Islet precursor cell (in vitro differentiated cells): ENCODE results near the gene TMEM108.
A peak's percentile ranks its signal among the peaks of the same experiment; 100 is the strongest.
"Not testable (repeated sequence)": the region's sequence is repeated elsewhere in the genome, so short reads cannot be mapped to it uniquely, and the experiment has no call there.

Experiments
- DNase-seq: peaks from one replicate; pipeline ENCODE4 v3.0.0-alpha.2; 2018

Gene TMEM108

DNA sequence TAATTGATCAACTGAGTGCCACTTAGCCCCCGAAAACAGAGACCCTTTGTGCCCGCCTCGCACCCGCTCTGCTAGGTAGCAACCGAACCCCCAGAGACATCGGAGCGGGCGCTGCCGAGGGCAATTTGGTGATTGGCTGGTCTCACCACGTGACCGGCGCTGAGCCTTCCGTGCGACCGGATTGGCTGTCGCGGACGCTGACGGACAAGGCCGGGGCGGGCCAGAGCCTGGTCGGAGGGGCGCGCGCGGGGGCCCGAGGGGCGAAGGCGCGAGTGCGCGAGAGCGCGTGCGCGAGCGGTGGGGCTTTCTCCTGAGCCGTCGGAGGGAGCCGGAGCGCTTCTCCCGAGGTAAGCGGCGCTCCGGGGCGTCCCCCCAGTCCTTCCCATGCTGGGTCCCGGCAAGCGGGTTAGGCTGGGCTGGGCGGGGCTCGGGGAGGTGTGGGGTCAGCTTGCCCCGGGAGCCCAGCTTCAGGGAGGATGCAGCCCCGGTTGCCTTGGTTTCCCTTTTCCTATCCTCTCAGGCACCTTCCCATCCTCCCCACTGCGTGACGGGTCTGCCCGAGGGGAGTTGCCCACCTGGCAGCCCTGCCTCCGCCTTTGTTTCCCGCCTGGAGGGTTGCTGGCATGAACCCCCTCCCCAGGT, at the start of gene TMEM108:
TMEM108 (plus strand) TSS at position 303 of the 642 bp plus-strand sequence.
- peak; percentile 94 for DNase-seq

DNA sequence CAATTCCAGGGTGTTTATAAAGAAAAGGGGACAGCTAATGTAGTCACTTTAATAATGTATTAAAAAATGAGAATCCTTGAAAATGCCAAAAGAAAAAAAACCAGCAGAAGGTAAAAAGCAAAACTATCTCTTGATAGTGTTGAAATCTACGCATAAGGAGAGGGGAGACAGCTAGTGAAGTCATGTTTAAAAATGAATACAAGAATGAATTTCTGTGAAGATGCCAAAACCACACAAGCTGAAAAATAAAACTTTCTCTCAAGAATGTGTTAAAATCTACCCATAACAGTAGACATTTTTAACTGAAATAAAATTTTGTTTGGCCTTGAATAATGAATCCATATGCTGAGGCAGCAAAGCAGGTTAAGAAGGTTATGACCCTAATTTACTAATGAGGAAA, 42.2 kb upstream of the TMEM108 start:
- DNase-seq: no peak

DNA sequence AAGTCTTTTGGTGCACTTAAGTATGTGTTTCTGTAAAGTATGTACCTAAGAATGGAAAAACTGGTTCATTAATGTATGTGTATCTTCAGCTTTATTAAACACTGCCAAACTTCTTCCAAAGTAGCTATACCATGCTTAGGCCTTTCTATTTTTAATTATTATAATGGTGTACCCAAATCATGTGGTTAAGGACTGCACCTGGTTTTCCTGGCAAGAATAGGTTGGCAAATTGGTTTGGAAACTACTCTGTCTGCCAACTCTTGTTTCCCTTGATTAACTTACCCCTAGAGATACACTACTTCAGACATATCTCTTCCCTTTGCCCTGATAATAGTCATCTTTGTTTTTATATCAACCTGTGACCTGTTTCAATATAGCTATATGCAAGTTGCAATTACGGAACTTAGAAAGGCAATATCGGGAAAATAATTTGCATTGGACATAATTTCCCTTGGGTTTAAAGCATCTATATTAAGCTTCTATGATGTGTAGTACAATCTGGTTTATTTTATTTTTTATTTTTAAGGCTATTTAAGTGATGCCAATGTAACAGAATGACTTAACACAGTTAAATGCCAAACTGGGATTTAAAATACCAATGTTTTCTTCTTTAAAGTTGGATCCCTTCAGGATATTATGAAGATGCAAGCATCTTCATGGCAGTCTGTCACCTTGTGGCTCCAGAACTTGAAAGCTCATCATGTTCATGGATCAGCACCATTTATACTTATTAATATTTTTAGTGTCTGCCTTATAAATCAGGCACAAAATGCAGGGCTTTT, 40.6 kb upstream of the TMEM108 start:
- DNase-seq: no peak

DNA sequence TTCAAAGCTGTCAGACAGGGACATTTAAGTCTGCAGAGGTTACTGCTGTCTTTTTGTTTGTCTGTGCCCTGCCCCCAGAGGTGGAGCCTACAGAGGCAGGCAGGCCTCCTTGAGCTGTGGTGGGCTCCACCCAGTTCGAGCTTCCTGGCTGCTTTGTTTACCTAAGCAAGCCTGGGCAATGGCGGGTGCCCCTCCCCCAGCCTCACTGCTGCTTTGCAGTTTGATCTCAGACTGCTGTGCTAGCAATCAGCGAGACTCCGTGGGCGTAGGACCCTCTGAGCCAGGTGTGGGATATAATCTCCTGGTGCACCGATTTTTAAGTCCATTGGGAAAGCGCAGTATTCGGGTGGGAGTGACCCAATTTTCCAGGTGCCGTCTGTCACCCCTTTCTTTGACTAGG, 33.2 kb upstream of the TMEM108 start:
- not testable (repeated sequence) for DNase-seq

DNA sequence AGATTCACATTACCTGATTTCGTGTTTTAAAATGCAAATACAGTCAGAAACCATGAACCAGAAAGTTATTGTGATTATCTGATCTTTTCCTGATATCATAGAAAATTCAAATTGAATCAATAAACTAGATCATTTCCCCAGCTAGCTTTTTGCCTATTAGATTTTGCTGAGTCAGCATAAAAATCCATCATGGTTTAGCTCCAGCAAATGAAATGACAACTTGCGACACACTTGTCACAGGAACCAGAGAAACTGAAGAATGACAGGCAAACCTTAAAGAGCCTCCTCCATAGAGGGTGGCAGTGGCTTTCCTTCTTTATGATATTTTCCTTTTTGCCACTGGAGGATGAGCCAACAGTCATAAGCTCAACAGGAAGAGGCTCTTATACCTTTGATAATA, 30.6 kb upstream of the TMEM108 start:
- no peak for DNase-seq

DNA sequence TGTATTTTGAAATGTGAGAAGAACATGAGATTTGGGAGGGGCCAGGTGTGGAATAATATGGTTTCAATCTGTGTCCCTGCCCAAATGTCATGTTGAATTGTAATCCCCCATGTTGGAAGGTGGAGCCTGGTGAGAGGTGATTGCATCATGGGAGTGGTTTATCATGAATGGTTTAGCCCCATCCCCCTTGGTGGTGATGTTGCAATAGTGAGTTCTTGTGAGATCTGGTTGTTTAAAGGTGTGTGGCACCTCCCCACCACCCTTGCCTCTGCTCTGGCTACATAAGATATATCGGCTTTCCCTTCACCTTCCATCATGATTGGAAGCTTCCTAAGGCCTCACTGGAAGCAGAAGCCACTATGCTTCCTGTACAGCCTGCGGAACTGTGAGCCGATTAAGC, 23.9 kb upstream of the TMEM108 start:
- DNase-seq: no peak

DNA sequence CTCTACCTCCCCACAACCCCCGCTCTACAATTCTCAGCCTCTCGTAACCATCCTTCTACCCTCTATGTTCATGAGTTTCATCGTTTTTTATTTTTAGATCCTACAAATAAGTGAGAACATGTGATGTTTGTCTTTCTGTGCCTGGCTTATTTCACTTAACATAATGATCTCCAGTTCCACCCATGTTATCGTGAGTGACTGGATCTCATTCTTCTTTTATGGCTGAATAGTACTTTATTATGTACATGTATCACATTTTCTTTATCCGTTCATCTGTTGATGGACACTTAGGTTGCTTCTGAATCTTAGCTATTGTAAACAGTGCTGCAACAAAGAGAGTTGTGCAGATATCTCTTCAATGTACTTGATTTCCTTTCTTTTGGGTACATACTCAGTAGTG, 22.6 kb upstream of the TMEM108 start:
- DNase-seq: not testable (repeated sequence)

DNA sequence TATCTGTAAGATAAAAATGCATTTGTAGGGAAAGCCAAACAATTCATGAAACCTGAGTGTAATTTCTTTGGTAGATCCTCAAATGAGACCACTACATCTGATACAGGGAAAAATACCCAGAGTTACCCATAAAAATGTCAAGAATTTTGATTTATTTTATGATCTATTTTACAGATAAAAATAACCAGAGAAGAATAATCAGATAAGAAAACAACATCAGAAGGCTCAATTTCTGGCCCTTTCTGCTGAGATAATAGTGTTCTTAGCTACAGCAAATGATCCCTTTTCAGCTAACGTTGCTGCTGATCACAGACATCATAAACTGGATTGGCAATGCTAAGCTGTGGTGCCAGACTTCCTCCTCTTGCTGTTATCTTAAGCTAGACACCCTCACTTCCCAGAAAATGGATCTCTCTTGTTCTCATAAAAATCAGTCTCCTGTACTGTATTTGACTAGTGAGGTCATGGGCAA, 21.3 kb upstream of the TMEM108 start:
- DNase-seq: no peak

DNA sequence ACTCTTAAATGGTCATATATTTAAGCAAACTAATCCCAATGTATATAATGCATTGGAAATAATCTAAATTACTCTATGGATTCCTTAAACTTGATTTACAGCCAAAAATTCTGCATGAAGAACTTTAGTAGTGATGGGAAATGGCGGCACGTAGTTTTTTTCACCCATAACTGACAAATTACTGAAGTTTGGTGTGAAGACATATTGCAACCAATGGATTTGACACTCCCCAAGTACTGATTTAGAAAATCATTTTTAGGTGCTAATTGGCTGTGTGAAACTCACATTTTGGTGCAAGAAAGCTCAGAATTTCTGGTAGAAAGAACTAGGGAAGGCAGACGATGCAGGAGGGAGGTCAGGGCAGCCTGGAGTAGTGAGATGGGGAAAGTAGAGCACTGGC, 19.3 kb upstream of the TMEM108 start:
- DNase-seq: no peak

DNA sequence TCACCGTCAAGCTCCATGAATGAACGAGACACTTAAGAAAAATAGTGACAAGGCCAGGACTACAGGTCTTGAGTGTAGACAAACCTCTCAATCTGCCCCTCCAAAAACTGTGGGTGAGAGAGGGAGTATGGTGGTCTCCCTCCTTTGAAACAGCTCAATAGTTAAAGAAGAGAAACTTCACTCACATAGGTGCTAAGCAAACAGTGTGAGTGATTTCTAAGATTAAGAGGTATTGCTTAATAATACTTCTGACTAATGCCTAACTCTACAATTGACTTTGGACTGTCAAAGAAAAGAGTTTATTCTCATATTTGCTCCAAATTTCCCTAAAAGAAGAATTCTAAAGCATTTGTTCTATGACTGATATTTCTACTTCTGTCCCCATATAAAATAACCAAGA, 17.0 kb upstream of the TMEM108 start:
- DNase-seq: no peak

DNA sequence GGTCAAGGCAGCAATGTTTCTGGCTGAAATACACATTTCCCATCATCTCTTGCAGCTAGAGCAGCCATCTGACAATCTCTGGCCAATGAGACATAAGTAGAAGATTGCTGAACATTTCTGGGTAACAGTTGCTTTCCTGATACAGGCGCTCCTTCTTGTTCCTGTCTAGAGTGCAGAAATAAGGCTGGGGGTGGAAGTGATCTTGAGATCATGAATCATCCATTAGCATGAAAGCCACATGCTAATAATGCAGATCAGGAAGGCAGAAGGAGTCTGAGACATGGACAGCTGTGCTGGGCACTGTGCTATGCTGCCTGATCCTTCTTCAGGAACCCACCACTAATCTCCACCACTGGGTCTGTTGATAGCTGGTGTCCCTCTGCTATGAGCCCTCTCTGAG, 14.8 kb upstream of the TMEM108 start:
- no peak for DNase-seq

DNA sequence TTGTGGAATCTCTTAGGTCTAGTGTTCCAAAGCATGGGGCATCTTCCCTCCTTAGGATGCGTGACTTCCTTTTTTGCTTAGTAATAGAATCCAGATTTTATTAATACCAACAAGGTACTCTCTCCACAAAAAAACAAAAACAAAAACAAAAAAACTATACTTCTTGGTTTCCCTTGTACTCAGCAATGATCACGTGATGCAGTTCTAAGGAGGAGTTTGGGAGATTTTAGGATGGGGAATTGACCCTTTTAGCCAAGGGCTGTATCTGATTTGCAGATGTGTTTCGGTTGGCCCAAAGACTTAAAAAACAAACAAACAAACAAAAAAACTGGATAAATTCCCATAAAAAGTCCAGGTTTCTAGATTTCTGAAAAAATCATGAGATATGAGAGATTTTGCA, 12.6 kb upstream of the TMEM108 start:
- DNase-seq: no peak

DNA sequence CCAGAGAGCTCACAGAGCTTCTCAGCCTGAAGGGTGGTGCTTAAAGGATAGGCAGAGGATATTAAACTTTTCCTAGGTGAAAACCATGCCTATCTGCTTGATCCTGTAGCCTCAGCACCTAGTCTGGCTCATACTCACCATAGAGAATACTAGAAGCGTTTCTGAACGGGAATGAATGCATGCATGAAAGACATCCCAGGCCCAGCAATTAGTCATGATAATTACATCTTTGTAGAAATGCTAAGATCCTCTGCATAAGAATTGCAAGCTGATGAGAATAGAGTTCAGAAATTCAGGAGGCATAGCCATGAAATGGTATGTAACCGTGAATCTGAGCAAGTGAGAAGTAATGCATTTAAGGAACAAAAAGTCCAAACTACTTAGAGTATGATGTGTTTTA, 5.9 kb upstream of the TMEM108 start:
- no peak for DNase-seq

DNA sequence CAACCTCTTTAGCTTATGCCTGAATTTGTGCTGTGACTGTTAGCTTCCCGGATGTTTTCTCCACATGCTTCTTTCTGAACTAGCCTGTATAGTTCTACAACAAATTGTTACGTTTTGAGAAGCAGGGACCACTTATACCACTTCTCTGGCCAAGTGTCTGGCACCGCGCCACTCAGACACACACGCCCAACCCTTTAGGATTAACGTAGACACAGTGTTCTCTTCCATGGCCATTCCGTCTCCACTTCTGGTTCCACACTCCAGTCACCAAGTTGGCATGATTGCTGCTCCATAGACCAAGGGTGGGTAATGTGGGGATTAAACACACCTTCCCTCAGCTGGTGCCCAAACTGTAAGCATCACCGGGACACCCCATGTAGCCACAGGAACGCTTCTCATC, 755 bp upstream of the TMEM108 start:
- DNase-seq: no peak

DNA sequence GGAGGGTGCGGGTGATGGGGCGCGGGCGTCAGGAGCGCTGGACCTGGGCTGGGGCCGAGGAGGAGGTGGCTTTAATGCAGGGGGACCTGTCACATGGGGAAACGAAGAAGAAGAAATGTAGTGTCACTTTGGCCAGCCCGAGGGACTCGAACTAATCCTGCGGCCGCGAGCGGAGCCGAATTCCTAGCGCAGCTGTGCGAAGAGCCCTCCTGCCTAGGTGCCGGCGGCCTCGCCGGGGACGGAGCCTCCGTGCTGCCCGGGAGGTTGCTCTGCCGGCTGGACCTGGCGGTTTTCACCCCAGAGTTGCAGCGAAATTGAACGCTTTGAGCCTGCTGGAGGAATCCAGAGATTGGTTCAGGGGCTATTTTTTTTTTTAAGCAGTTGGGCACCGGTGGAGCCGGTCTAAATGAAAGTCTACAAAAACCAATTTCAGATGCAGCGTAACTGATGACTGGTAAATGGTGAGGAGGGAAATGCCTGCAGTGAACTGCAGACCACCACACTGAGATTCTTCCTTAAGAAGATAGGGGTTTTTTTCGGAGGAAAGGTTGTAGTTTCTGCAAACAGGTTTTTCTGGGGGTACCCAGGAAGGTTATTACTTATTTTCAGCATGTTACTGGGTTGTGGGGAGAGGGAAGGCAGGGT, 662 bp downstream of the TMEM108 start:
- peak; percentile 71 for DNase-seq

DNA sequence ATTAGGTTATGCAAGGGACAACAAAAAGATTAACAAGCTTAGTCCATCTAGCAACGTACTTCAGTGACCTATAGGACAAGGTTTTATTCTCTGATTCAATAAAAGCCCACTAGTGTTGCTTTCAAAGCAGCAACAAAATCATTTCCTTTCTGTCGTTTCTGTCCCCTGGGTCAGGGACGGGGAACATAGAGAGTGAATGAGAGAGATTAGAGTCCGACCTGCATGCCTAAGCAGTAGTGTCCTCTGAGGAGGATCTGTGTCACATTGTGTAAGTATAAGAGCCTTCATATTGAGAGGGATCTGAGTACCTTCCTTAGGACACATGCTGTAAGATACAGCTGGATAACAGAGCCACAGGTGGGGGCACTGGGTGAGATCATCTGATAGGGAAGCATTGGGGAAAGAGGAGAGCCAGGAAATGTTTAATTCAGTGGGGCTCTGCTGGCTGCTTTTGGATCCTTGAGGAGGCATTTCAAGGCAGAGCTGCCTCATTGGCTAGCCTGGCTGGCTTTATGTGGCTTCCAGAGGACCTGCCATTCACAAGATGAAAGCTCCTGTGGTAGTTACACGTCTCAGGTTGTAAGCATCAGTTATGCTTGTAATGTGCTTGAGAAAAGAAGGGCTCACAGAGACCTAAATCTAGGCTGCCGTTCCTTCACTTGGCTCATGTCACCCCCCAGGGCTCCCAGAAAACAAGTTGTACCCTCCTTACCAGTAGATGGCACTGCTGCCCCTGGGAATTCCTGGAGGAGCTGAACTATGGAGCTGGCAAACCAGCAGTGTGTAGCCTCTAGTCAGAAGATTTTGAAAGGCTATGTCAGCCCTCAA, 2.7 kb downstream of the TMEM108 start:
- peak; percentile 90 for DNase-seq

DNA sequence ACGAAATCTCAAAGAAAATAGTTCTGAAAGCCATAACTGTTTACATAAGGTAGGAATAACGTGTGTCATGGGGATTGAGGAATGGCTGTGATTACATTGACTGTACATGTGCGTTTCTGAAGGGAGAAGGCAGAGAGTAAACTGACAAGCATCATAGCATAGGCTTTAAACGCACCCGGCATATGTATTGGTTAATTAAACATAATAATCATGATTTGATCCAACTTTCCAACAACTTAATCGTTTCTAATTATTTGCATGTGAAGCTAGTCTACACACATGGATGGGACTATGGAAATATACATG, 3.3 kb downstream of the TMEM108 start:
- DNase-seq: no peak

DNA sequence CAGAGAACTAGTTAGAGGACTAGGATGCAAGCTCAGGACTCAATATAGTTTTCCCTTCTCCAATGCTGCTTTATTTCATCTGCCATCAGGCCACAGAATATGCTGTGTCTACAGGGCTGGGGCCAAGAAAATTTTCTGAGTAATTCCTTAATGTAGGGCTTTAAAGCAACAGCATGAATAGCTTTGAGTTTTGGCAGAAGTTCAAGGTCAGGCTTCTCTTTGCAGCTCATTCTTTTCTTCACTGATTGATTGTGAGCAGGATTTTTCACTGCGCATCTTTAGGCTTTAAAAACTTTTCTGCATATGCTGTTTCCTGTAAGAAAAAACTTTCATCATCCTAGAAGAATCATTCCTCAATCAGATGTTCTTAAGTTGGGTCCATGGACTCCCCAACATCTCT, 4.6 kb downstream of the TMEM108 start:
- DNase-seq: no peak

DNA sequence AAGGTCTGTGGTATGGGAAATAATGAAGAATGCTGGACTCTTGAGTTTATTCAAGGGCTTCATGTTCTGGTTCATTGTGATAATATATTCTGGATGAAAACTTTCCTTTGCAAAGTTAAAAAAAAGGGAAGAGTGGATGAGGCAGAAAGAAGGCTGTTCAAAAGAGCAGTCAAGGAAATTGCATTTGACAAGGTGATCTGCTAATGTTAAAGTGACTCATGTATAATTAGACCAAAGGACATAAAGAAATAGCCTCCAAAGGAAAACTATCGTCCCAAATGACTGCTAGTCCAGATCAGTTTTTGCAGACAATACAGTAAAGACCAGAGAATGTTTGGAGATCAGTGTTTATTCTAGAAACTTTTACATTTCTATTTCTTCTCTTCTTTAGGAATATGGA, 9.8 kb downstream of the TMEM108 start:
- DNase-seq: no peak

DNA sequence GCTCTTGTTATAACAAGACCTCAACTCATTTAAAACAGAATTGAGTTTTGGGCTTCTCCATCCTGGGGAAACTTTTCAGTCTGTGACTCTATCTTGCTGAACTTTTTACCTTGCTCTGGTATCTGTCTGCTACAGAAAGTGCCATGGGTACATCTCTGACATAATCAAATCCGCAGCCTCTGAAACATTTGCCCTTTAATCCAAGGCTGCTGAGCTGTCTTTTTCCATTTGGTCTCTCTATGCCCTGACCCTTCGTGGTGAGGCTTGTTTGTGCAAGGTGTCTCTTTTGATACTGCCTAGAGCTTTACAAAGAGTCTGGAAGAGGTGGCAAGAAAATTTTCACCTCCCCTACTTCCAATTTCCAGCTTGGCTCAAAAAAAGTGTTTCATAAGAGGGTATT, 11.3 kb downstream of the TMEM108 start:
- DNase-seq: no peak

DNA sequence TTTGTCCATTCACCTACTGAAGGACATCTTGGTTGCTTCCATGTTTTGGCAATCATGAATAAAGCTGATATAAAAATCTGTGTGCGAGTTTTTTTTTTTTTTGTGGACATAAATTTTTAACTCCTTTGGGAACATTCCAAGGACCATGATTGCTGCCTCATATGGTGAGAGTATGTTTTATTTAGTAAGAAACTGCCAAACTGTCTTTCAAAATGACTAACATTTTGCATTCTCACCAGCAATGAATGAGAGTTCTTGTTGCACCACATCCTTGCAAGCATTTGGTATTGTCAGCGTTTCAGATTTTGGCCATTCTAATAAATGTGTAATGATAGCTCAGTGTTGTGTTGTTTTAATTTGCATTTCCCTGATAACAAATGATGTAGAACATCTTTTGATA, 12.7 kb downstream of the TMEM108 start:
- DNase-seq: no peak

DNA sequence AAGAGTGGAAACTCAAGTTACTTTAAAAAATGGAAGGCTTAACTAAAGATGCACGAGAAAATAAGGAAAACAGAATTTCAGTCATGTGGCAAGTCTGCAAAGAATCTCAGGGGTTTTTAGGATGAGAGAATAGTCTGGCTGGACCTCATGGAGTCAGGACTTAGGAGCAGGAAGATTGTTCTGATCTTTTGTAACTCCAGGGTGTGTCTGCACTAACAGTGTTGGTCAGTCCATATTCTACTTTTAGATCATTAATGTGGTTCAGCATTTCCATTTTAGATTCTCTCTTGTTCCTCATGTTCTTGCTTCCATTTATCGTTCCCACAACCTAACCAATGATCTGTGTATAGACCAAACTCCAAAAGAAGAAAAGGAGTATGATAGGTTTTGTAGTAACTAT, 15.3 kb downstream of the TMEM108 start:
- no peak for DNase-seq

DNA sequence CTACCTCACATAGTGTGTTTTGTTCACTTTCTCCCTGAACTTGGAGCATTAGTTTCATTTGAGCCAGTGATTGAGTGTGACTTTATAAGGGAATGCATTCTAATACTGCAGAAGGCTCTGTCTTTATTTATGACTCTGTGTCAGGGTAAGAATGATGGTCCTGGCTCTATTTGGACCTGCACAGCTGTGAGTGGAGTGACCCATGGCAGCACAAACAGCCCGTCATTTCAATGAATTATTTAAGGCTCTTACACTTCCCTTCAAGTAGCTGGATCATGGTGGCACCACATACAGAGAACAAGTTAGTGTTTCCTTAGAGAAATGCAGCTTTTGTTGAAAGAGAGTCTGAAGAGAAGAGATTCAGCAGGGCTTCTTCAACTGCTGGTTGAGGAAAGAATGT, 16.4 kb downstream of the TMEM108 start:
- no peak for DNase-seq

DNA sequence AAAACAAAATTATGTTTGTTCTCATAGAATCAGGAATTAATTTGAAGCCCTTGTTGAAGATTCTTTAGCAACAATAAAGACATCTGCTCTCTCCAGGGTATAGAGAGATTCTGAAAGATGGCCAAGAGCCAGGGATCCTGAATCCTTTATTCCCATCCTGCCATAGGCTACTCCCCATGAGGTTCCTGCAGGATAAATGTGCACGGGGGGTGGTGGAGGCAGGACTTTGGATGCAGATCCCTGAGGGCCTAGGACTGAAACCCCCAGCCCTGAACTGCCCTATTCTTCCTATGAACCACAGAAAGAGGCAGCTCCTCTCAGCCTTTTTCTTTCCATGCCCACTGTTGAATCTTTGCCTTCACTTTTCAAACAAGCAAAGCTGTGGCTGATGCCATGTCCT, 17.1 kb downstream of the TMEM108 start:
- no peak for DNase-seq
